ENCODE measurements around the gene PNCK.
A peak's percentile ranks its signal among the peaks of the same experiment; 100 is the strongest.
"Not testable (repeated sequence)": the region's sequence is repeated elsewhere in the genome, so short reads cannot be mapped to it uniquely, and the experiment has no call there.

PNCK gene

GRCh38 chrX:153709726-153710674 is 36.4 kb upstream of the PNCK start:
- no peak for TF ChIP-seq CTCF (IDR thresholded peaks at IDR 0.05; ENCODE audit: low read depth, low read length, missing control alignments)
- no peak overlapping the region for H3K4me3 ChIP-seq (ENCODE audit: low read depth, low read length)

GRCh38 chrX:153708415-153708814 is 34.8 kb upstream of the PNCK start:
- no peak overlapping the region for H3K4me3 ChIP-seq (ENCODE audit: low read depth, low read length)
- DNase-seq (ENCODE audit: low read depth), result no peak
- peak; percentile 32 for TF ChIP-seq CTCF (IDR thresholded peaks at IDR 0.05; ENCODE audit: low read depth, low read length, missing control alignments)

More at GRCh38 chrX:153709726-153710674, 36.4 kb upstream of the PNCK start:
- DNase-seq (ENCODE audit: low read depth), result no peak

- no peak for TF ChIP-seq CTCF (IDR thresholded peaks at IDR 0.05; ENCODE audit: low read depth, low read length, missing control alignments)
- DNase-seq (ENCODE audit: low read depth), result no peak
- no peak overlapping the region for H3K4me3 ChIP-seq (ENCODE audit: low read depth, low read length)
Measured at GRCh38 chrX:153707406-153707805, 33.8 kb upstream of the PNCK start.

GRCh38 chrX:153706799-153707198 is 33.2 kb upstream of the PNCK start:
- no peak for TF ChIP-seq CTCF (IDR thresholded peaks at IDR 0.05; ENCODE audit: low read depth, low read length, missing control alignments)
- DNase-seq (ENCODE audit: low read depth), result no peak
- H3K4me3 ChIP-seq (ENCODE audit: low read depth, low read length), result no peak overlapping the region

- H3K4me3 ChIP-seq (ENCODE audit: low read depth, low read length); DNase-seq (ENCODE audit: low read depth): not testable (repeated sequence)
Measured at GRCh38 chrX:153705403-153706060, 31.9 kb upstream of the PNCK start.

- H3K4me3 ChIP-seq (ENCODE audit: low read depth, low read length); DNase-seq (ENCODE audit: low read depth): not testable (repeated sequence)
Measured at GRCh38 chrX:153704631-153705402, 31.2 kb upstream of the PNCK start.

GRCh38 chrX:153704021-153704526 is 30.5 kb upstream of the PNCK start:
- no peak for DNase-seq (ENCODE audit: low read depth)
- TF ChIP-seq CTCF (IDR thresholded peaks at IDR 0.05; ENCODE audit: low read depth, low read length, missing control alignments), result no peak
- H3K4me3 ChIP-seq (ENCODE audit: low read depth, low read length), result no peak overlapping the region

All from GM12864 (cell line).